Activated CD4-positive, alpha-beta memory T cell treated with anti-CD3 and anti-CD28 coated beads, Interleukin-2, amount 10 ng/mL, durations not matched to agents 7 days and 5 days (primary cell): ENCODE measurements around the gene NHP2. TPM values are rescaled to one million over a fixed set of nuclear protein-coding genes. Genes with fewer than 3 reads are reported as not detected.

Experiments used
- CTCF ChIA-PET: fragments of 350-600 bp; sonication (Branson Sonifier 250); formaldehyde crosslinking; loops from one replicate; lab custom pipeline; 2021; ENCODE audit warnings: antibody characterized with exemption, inconsistent platforms; lab: Charles Lee
- POLR2A ChIA-PET: fragments of 350-600 bp; sonication (Branson Sonifier 250); formaldehyde crosslinking; loops from one replicate; lab custom pipeline; 2021; ENCODE audit warnings: antibody characterized with exemption; lab: Charles Lee
- DNase-seq: peaks from one replicate; pipeline ENCODE4 v3.0.0-alpha.2; 2020
- H3K27ac Mint-ChIP-seq: one replicate; pipeline ENCODE4 v1.8.0; 2021; ENCODE audit warnings: mild to moderate bottlenecking, mixed read lengths
- H3K27me3 Mint-ChIP-seq: one replicate; pipeline ENCODE4 v1.8.0; 2021; ENCODE audit warnings: mixed read lengths
- H3K36me3 Mint-ChIP-seq: one replicate; pipeline ENCODE4 v1.8.0; 2021; ENCODE audit warnings: low read depth, mixed read lengths
- H3K4me1 Mint-ChIP-seq: one replicate; pipeline ENCODE4 v1.8.0; 2021; ENCODE audit warnings: mixed read lengths
- H3K4me3 Mint-ChIP-seq: one replicate; pipeline ENCODE4 v1.8.0; 2021; ENCODE audit warnings: mild to moderate bottlenecking, mixed read lengths
- H3K9me3 Mint-ChIP-seq: one replicate; pipeline ENCODE4 v1.8.0; 2021; ENCODE audit warnings: mixed read lengths
- total RNA-seq, 2 experiments: library from RNA; stranded (reverse); gene quantifications; one replicate each; pipeline ENCODE4 v1.2.3, GENCODE V29; 2021

The NHP2 gene
- total RNA-seq, 2 experiments from 2014 or later, result 101 to 106 TPM

DNA sequence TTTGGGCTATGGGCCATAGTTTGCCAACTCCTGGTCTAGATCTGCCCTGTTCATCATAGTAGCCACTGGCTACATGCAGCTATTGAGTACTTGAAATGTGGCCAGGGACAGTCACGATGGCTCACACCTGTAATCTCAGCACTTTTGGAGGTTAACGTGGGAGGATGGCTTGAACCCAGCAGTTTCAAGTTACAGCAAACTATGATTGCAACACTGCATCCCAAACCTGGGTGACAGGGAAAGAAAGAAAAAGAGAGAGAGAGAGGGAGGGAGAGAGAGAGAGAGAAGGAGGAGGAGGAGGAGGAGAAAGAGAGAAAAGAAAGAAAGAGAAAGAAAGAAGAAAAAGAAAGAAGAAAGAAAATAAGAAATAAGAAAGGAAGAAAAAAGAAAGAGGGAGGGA lies 38.6 kb upstream of the NHP2 start:
- Mint-ChIP-seq H3K27me3 (peaks cover 34% of the 10 kb centered on the region), H3K4me3 (no peak overlapping the region), H3K27ac (no peak overlapping the region), H3K9me3 (no peaks in the 10 kb centered on the region), H3K4me1 (peaks cover 14% of the 10 kb centered on the region), H3K36me3 (no peaks in the 10 kb centered on the region)
- DNase-seq, result no peak
- CTCF ChIA-PET, result no interaction called here
- POLR2A ChIA-PET, result no interaction called here

DNA sequence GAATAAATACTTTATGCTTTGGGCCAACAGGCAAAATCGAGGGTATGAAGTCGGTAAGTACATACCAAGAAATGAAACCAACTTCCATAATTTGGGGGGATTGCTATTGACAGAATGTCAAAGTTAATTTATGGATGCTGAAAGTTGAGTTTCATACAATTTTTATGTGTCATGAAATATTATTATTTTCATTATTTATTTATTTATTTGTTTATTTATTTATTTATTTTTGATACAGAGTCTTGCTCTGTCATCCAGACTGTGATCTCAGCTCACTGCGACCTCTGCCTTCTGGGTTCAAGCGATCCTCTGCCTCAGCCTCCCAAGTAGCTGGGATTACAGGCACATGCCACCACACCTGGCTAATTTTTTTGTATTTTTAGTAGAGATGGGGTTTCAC lies 38.0 kb upstream of the NHP2 start:
- peaks cover 34% of the 10 kb centered on the region for H3K27me3 Mint-ChIP-seq
- CTCF ChIA-PET, result interaction anchor here (0.6 kb wide), 1 partner anchor 34 kb away, joined by 5 read pairs; no protein-coding TSS in a partner anchor
- no peak for DNase-seq
- H3K9me3 Mint-ChIP-seq, result no peaks in the 10 kb centered on the region
- no peak overlapping the region for H3K27ac Mint-ChIP-seq
- H3K4me3 Mint-ChIP-seq, result no peak overlapping the region
- no peaks in the 10 kb centered on the region for H3K36me3 Mint-ChIP-seq
- POLR2A ChIA-PET, result no interaction called here
- H3K4me1 Mint-ChIP-seq, result peaks cover 14% of the 10 kb centered on the region

DNA sequence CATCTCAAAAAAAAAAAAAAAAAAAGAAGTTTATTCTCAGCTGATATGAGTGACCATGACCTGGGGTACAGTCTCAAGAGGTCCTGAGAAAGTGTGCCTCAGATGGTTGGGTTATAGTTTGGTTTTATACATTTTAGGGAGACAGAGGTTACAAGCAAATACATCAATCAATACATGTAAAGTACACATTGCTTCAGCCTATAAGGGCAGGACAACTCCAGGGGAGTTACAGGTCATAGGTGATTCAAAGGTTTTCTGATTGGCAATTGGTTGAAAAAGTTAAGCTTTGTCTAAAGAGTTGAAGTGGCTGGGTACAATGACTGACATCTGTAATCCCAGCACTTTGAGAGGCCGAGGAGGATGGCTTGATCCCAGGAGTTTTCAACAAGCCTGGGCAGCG lies 35.7 kb upstream of the NHP2 start:
- H3K4me1 Mint-ChIP-seq, result peaks cover 14% of the 10 kb centered on the region
- no peaks in the 10 kb centered on the region for H3K9me3 Mint-ChIP-seq
- H3K27me3 Mint-ChIP-seq, result peaks cover 28% of the 10 kb centered on the region
- no peaks in the 10 kb centered on the region for H3K36me3 Mint-ChIP-seq
- ChIA-PET POLR2A (no interaction called here), CTCF (interaction anchor here (1.2 kb wide), 1 partner anchor 9 kb away, joined by 4 read pairs; no protein-coding TSS in a partner anchor)
- no peak overlapping the region for H3K27ac Mint-ChIP-seq
- no peak for DNase-seq
- no peak overlapping the region for H3K4me3 Mint-ChIP-seq

GRCh38 chr5:178187014-178187413 lies 33.3 kb upstream of the NHP2 start, which contains the start of gene GMCL2:
TSS of gene GMCL2 (minus strand) at chr5:178187371. CDS start at chr5:178187299, 72 bp downstream.
- CTCF ChIA-PET, result no interaction called here
- no peak for DNase-seq
- H3K4me3 Mint-ChIP-seq, result no peak within 1 kb of the TSS
- no peak within 1 kb of the TSS for H3K27ac Mint-ChIP-seq
- peaks cover 11% of the 10 kb centered on the region for H3K27me3 Mint-ChIP-seq
- POLR2A ChIA-PET, result interaction anchor here (1.2 kb wide), 1 partner anchor 17 kb away, joined by 6 read pairs; the partner anchor contains the start of gene HNRNPAB
- peaks cover 5% of the 10 kb centered on the region for H3K4me1 Mint-ChIP-seq
- no peaks in the 10 kb centered on the region for H3K9me3 Mint-ChIP-seq
- no peaks in the 10 kb centered on the region for H3K36me3 Mint-ChIP-seq

DNA sequence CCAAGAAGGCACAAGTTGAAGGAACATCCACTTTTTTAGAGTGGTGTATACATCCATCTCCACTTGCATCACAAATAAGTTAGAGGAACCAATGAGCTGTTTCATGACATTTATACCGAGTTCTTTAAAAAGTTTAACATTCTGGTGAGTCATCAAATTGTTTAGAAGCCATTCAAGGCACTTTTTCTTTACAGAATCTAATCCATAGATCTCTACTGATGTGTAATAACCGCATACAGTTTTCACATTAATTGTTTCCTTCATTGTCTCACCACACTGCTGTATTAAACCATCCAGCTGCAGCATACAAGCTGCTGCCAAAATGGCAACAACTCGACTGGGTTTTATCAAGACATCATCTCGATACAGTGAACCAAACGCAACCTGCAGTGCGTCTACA lies 32.7 kb upstream of the NHP2 start:
- DNase-seq, result no peak
- Mint-ChIP-seq H3K27ac (no peak overlapping the region), H3K27me3 (peaks cover 9% of the 10 kb centered on the region), H3K9me3 (no peaks in the 10 kb centered on the region), H3K36me3 (no peaks in the 10 kb centered on the region), H3K4me3 (no peak overlapping the region), H3K4me1 (peaks cover 7% of the 10 kb centered on the region)
- ChIA-PET POLR2A (interaction anchor here (1.2 kb wide), 1 partner anchor 18 kb away, joined by 6 read pairs; the partner anchor contains the start of gene HNRNPAB), CTCF (no interaction called here)

GRCh38 chr5:178182158-178182876 lies 28.6 kb upstream of the NHP2 start:
- Mint-ChIP-seq H3K27me3 (peaks cover 7% of the 10 kb centered on the region), H3K4me3 (no peak overlapping the region), H3K27ac (no peak overlapping the region), H3K9me3 (no peaks in the 10 kb centered on the region), H3K36me3 (no peaks in the 10 kb centered on the region), H3K4me1 (peaks cover 7% of the 10 kb centered on the region)
- ChIA-PET POLR2A (interaction anchor here (1.3 kb wide), 1 partner anchor 22 kb away, joined by 5 read pairs; the partner anchor contains the start of gene HNRNPAB), CTCF (no interaction called here)
- DNase-seq, result no peak

DNA sequence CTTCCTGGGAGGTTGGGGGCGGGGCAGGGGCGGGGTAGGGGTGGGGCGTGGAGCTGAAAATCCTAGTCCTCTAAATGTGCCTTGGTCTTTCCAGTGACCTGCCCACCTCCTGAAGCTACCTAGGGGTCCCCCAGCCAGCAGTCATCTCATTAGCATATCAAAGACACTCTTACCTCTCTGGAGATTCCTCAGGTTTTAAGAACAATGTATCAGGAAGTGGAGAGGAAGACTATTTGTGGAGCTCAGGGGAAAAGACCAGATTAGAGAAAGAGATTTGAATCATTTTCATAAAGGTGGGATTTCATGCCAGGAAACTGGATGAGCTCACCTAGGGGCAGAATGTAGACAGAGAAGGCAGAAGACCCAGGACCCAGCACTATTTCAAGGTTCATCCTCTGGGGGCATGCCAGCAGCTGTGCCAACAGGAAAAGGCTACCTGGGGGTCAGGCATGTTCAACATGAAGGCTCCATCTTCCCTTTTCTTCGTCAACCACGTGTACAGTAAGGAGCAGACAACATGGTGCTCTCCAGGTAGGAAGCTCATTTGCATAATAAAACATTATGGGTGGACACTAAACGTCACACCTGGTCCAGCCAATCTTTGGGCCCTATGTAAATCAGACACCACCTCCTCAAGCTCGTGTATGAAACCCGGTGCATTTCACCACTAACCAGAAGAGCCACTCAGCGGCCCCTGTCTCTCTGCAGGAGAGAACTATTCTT lies 26.6 kb upstream of the NHP2 start:
- ChIA-PET POLR2A (no interaction called here), CTCF (interaction anchor here (1.5 kb wide), 1 partner anchor 9 kb away, joined by 4 read pairs; no protein-coding TSS in a partner anchor)
- Mint-ChIP-seq H3K9me3 (no peaks in the 10 kb centered on the region), H3K27ac (no peak overlapping the region), H3K4me3 (no peak overlapping the region), H3K27me3 (peaks cover 7% of the 10 kb centered on the region), H3K36me3 (no peaks in the 10 kb centered on the region), H3K4me1 (peaks cover 7% of the 10 kb centered on the region)
- no peak for DNase-seq

- H3K4me3 Mint-ChIP-seq, result no peak overlapping the region
- peaks cover 7% of the 10 kb centered on the region for H3K27me3 Mint-ChIP-seq
- no peaks in the 10 kb centered on the region for H3K36me3 Mint-ChIP-seq
- CTCF ChIA-PET, result no interaction called here
- no peak overlapping the region for H3K27ac Mint-ChIP-seq
- no peak for DNase-seq
- H3K9me3 Mint-ChIP-seq, result no peaks in the 10 kb centered on the region
- POLR2A ChIA-PET, result no interaction called here
- H3K4me1 Mint-ChIP-seq, result peaks cover 7% of the 10 kb centered on the region
Measured at GRCh38 chr5:178177569-178177968, 23.9 kb upstream of the NHP2 start.

GRCh38 chr5:178176791-178177190 lies 23.1 kb upstream of the NHP2 start:
- no peak for DNase-seq
- Mint-ChIP-seq H3K27ac (no peak overlapping the region), H3K4me3 (no peak overlapping the region), H3K4me1 (no peaks in the 10 kb centered on the region), H3K9me3 (no peaks in the 10 kb centered on the region), H3K27me3 (peaks cover 7% of the 10 kb centered on the region), H3K36me3 (no peaks in the 10 kb centered on the region)
- ChIA-PET CTCF (no interaction called here), POLR2A (no interaction called here)

GRCh38 chr5:178174456-178174855 lies 20.8 kb upstream of the NHP2 start:
- DNase-seq, result no peak
- no peaks in the 10 kb centered on the region for H3K36me3 Mint-ChIP-seq
- H3K27ac Mint-ChIP-seq, result no peak overlapping the region
- POLR2A ChIA-PET, result no interaction called here
- no peaks in the 10 kb centered on the region for H3K9me3 Mint-ChIP-seq
- no peaks in the 10 kb centered on the region for H3K4me1 Mint-ChIP-seq
- H3K4me3 Mint-ChIP-seq, result no peak overlapping the region
- CTCF ChIA-PET, result no interaction called here
- H3K27me3 Mint-ChIP-seq, result peaks cover 13% of the 10 kb centered on the region

DNA sequence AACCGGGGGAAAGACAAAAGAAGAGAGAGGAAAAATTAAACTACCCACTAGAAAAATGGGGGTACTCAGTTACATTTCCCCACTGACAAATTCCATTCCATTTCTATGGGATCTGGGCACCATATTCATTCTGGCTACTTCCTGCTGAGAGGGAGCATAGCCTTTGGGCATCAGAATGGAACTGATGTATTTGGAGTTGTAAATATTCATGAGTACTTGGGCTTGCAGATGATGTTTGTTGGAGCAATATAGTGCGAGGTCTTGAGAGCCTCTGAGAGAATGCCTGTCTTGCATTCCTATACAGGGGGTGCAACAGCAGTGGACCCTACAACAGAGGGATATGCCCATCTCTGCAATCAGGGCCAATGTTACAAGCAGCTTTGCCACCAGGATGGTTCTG lies 16.8 kb upstream of the NHP2 start:
- peaks cover 12% of the 10 kb centered on the region for H3K27me3 Mint-ChIP-seq
- H3K36me3 Mint-ChIP-seq, result no peaks in the 10 kb centered on the region
- ChIA-PET CTCF (no interaction called here), POLR2A (no interaction called here)
- H3K27ac Mint-ChIP-seq, result no peak overlapping the region
- no peaks in the 10 kb centered on the region for H3K9me3 Mint-ChIP-seq
- no peak for DNase-seq
- H3K4me3 Mint-ChIP-seq, result no peak overlapping the region
- H3K4me1 Mint-ChIP-seq, result no peaks in the 10 kb centered on the region

DNA sequence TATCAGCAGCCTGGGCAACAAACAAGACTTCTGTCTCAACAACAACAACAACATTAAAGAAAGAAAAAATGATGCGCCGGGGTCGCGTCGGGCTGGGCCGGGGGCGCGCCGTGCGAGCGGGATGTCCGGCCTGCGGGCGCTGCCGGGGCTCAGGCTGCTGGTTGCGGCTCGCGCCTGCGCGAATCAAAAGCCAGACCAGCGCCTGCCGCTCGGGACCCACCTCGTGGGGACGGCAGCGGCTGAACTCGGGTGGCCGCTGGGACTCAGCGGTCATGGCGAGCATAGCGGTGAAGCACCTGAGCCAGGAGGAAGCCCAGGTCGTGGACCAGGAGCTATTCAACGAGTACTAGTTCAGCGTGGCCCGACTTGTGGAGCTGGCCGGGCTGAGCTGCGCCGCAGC lies 11.9 kb upstream of the NHP2 start:
- Mint-ChIP-seq H3K27me3 (peaks cover 18% of the 10 kb centered on the region), H3K9me3 (no peaks in the 10 kb centered on the region), H3K27ac (no peak overlapping the region), H3K4me1 (peaks cover 6% of the 10 kb centered on the region), H3K4me3 (no peak overlapping the region), H3K36me3 (no peaks in the 10 kb centered on the region)
- ChIA-PET POLR2A (interaction anchor here (0.6 kb wide), 1 partner anchor 39 kb away, joined by 3 read pairs; the partner anchor contains the start of gene HNRNPAB), CTCF (no interaction called here)
- no peak for DNase-seq
